GM10266 (cell line): ENCODE data around the gene ATP2B3.

Experiments
- DNase-seq: peaks from one replicate; pipeline ENCODE4 v3.0.0; 2012; ENCODE audit errors: extremely low spot score
- TF ChIP-seq, protein P1 (sequence below): IDR thresholded peaks from 2 replicates; pipeline ENCODE4 v1.5.1; 2012; ENCODE audit warnings: mild to moderate bottlenecking, low read depth; ENCODE audit not compliant: control insufficient read depth, insufficient read depth; ENCODE audit errors: missing control alignments

ATP2B3 gene

DNA sequence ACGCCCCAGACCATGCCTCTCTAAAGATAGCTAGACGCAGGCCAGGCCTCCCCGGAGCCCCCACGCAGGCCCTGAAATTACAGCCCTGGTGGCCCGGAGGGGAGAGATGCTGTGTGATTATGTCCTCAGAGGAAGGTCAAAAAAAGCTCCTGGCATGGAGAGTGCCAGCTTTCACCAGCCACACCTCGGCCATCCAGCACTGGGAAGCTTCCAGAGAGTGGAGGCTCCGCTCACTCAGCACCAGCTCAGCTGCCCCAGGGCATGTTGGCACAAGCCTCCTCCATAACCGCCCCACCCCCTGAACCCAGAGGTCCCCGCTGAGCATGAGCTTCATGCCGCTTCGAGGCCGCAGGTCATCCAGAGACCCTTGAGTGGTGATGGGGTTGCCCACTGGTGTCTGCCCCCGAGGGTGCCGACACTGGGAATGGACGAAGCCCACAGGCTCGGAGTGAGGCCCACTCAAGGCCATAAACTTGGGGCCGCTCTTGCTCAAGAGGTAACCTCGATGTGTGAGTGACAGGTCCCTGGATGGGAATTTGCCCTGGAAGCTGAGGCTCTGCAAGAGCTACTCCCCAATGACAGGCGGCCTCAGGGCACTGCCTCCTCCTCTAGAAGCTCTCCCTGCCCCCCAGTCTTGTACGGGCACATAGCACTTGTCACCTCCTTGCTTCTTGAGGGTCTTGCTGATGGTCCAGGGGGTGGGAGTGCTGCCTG lies 27.1 kb upstream of the ATP2B3 start:
- TF ChIP-seq, protein P1, sequence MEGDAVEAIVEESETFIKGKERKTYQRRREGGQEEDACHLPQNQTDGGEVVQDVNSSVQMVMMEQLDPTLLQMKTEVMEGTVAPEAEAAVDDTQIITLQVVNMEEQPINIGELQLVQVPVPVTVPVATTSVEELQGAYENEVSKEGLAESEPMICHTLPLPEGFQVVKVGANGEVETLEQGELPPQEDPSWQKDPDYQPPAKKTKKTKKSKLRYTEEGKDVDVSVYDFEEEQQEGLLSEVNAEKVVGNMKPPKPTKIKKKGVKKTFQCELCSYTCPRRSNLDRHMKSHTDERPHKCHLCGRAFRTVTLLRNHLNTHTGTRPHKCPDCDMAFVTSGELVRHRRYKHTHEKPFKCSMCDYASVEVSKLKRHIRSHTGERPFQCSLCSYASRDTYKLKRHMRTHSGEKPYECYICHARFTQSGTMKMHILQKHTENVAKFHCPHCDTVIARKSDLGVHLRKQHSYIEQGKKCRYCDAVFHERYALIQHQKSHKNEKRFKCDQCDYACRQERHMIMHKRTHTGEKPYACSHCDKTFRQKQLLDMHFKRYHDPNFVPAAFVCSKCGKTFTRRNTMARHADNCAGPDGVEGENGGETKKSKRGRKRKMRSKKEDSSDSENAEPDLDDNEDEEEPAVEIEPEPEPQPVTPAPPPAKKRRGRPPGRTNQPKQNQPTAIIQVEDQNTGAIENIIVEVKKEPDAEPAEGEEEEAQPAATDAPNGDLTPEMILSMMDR, result no peak
- no peak for DNase-seq

DNA sequence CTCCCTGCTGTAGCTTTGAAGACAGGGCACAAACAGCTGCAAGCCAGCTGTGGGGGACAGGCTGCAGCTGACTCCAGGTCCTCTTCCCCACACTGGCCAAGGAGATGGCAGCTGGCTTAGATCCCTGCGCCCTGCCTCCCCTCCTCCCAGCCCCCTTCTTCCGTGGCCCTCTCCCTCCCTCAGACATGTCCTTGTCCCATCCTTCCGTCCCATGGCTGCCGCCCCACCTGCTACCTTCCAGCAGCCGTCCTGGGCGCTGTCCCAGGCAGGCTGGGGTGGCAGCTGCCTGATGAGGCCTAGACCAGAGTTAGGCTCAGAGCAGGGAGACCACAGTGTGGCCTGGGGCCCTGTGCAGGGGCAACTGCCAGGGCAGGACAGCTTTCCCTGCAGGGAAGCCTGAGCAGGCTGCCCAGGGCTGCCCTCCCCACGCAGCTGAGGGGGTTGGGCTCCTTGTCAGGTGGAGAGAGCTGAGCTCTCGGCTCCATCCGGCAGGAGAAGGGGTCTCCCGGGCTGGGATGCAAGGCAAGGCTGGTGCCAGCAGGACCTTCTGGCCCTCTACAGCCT lies 26.0 kb upstream of the ATP2B3 start:
- no peak for DNase-seq
- TF ChIP-seq, protein P1, result no peak

DNA sequence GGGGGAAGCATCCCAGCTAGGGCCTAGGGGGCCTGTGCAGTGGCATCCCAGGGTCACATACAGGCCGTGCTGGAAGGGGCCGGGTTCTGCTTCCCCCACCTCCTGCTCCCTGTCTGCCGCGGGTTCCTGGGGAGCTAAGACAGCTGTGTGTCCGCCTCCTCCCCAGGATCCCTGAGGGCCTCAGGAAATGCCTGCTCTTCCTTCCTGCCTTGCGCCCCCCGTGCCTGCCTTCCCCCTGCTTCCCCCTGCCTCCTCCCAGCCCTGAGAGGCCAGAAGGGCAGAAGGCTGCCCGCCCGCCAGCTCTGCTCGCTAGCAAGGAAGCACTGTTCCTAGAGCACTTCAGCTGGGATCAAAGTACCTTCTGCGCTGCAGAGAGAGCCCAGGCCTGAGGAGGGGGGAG lies 25.5 kb upstream of the ATP2B3 start:
- TF ChIP-seq, protein P1, result no peak
- no peak for DNase-seq

DNA sequence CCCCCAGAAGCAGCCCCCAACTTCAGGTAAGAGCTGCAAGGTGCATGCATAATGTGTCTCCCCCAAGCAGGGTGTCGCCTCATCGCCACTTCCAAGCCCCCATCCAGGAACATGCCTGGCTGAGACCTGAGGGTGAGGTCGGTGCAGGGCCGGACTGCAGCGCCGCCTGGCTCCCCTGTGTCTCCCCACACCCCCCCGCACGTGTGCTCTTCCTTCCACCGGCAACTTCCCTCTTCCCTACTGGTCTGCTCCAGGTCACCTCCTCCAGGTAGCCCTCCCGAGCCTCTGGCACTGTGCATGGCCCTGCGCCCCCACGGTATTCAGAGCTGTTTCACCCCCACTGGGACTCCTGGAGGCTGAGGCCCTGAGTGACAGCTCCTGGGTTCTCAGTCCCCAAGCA lies 24.9 kb upstream of the ATP2B3 start:
- no peak for DNase-seq
- TF ChIP-seq, protein P1, result no peak

DNA sequence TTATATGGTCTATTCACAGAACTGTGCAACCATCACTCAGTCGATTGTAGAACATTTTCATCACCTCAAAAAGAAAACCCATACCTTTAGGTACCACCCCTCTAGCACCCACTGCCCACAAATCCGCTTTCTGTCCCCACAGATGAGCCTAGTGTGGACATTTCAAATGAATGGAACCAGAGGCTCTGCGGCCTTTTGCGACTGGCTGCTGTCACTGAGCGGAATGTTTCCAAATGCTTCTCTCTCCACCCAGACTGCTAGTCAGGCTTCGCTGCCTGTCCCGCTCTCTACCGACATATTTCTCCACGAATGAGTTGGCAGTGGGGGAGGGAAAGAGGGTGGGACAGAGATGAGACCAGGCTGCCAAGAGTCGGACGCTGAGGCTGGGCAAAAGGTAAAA lies 24.4 kb upstream of the ATP2B3 start:
- TF ChIP-seq, protein P1, result no peak

DNA sequence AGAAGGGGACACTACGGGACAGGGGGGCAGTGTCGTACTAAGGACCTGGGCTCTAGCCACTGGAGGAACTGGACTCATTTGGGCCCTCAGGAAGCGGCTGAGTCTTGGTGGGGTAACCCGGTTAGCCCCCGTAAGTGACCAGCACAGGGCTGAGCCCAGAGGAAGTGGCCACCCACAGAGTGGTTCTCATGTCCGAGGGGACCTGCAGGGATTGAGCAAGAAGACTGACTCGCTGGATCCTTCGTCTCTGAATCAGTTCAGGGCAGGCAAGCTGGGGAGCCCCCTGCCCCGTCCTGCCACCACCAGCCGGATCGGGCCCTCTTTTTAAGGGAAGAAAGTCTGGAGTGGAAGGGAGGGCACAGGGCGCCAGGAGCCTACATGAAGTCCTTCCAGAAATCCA lies 23.4 kb upstream of the ATP2B3 start:
- DNase-seq, result no peak
- TF ChIP-seq, protein P1, result no peak

More for the DNA sequence above, 24.4 kb upstream of the ATP2B3 start:
- no peak for DNase-seq
